CD4-positive, alpha-beta T cell treated with Interleukin-4 for 4 hours (primary cell): ENCODE results near the gene GTPBP1.
A peak's percentile ranks its signal among the peaks of the same experiment; 100 is the strongest.

Source experiments
- DNase-seq: peaks from one replicate; pipeline ENCODE4 v3.0.0-alpha.2; 2020

The GTPBP1 gene

GRCh38 chr22:38761202-38762162 is 55.7 kb downstream of the GTPBP1 start:
- DNase-seq: no peak

- DNase-seq: no peak
Observed at GRCh38 chr22:38762551-38762983, 56.8 kb downstream of the GTPBP1 start.

GRCh38 chr22:38766076-38766777 is 60.5 kb downstream of the GTPBP1 start:
- peak; percentile 52 for DNase-seq

GRCh38 chr22:38767313-38767712 is 61.6 kb downstream of the GTPBP1 start:
- no peak for DNase-seq

- DNase-seq: no peak
Observed at GRCh38 chr22:38768036-38768435, 62.3 kb downstream of the GTPBP1 start.

GRCh38 chr22:38770257-38770949 is 64.7 kb downstream of the GTPBP1 start:
- no peak for DNase-seq

GRCh38 chr22:38772623-38772873 is 66.8 kb downstream of the GTPBP1 start:
- no peak for DNase-seq

- no peak for DNase-seq
Observed at GRCh38 chr22:38773363-38773946, 67.7 kb downstream of the GTPBP1 start.

GRCh38 chr22:38774496-38775166 is 68.9 kb downstream of the GTPBP1 start:
- no peak for DNase-seq

- no peak for DNase-seq
Observed at GRCh38 chr22:38775656-38776055, 69.9 kb downstream of the GTPBP1 start.

GRCh38 chr22:38776086-38776485 is 70.3 kb downstream of the GTPBP1 start:
- no peak for DNase-seq

GRCh38 chr22:38777087-38777671 is 71.4 kb downstream of the GTPBP1 start:
- no peak for DNase-seq

GRCh38 chr22:38781033-38781432 is 75.3 kb downstream of the GTPBP1 start:
- no peak for DNase-seq

- no peak for DNase-seq
Observed at GRCh38 chr22:38782402-38783094, 76.8 kb downstream of the GTPBP1 start.
